Activated CD4-positive, alpha-beta T cell treated with anti-CD3 and anti-CD28 coated beads for 4 hours (primary cell): Measurements from ENCODE around the gene NIFK.
"Not testable (repeated sequence)": the region's sequence is repeated elsewhere in the genome, so short reads cannot be mapped to it uniquely, and the experiment has no call there.

Experiments
- DNase-seq, 2 donors: peaks; one replicate each; pipeline ENCODE4 v3.0.0-alpha.2; 2020

NIFK gene

GRCh38 chr2:121736462-121737336 is at the start of gene NIFK:
TSS of gene NIFK (minus strand) at chr2:121736875. CDS start at chr2:121736850, 25 bp downstream.
- peak; percentile 100 for DNase-seq

GRCh38 chr2:121783180-121783579 is 46.5 kb upstream of the NIFK start:
- DNase-seq, result no peak

- no peak for DNase-seq
These were observed 42.2 kb upstream of the NIFK start for GRCh38 chr2:121778741-121779487.

DNA sequence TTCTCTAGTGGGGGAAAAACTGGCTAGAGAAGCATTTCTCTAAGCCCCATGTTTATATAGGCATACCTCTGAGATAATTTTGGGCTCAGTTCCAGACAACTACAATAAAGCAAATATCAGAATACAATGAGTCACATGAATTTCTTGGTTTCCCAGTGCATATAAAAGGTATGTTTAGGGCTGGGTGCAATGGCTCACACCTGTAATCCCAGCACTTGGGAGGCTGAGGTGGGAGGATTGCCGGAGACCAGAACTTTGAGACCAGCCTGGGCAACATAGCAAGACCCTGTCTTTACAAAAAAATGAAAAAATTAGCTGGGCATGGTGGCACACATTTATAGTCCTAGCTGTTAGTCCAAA is 41.0 kb upstream of the NIFK start:
- DNase-seq, result no peak

DNA sequence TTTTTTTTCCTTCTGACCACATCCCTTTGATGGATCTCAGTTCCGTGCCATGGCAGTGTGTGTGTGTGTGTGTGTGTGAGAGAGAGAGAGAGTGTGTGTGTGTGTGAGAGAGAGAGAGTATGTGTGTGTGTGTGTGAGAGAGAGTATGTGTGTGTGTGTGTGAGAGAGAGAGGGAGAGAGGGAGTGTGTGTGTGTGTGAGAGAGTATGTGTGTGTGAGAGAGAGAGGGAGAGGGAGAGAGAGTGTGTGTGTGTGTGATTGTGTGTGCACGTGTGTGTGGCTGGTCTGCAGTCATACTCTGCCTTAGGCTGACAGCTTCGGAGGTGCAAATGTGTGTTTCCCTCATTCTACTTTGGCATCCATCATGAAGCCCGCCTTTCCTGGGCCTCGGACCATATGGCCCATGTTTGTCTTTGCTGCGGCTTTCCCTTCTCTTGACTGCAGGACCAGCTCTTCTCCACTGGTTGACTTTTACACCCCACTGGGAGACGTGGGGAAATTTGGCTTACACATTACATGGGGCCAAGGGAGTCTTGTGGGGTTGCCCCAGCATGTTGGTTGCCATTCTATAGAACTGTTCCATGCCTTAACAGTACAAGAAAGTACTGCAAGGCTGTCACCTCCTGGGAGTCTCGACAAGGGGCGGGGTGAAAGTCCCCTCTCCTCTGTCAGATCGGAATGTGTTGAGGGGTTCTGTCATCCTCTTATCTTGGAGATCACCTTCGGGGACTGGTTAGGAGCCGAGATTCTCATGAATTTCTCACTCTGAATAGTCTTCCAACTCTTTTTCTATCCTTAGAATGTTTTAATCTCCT is 40.4 kb upstream of the NIFK start:
- DNase-seq, result no peak

DNA sequence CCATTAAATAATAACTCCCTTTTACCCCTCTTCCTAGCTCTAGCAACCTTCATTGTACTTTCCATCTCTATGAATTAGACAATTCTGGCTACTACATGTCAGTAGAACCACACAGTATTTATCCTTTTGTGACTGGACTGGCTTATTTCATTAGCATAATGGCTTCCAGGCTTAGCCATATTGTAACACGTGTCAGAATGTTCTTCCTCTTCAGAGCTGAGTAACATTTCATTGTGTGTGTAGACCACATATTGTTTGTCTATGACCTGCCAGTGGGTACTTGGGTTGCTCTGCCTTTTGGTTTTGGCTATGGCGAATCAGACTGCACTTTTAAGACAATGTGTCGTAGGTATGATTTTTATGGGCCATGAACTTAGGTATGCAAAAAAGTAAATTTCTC is 39.7 kb upstream of the NIFK start:
- DNase-seq, result no peak

GRCh38 chr2:121774235-121774634 is 37.6 kb upstream of the NIFK start:
- no peak for DNase-seq

DNA sequence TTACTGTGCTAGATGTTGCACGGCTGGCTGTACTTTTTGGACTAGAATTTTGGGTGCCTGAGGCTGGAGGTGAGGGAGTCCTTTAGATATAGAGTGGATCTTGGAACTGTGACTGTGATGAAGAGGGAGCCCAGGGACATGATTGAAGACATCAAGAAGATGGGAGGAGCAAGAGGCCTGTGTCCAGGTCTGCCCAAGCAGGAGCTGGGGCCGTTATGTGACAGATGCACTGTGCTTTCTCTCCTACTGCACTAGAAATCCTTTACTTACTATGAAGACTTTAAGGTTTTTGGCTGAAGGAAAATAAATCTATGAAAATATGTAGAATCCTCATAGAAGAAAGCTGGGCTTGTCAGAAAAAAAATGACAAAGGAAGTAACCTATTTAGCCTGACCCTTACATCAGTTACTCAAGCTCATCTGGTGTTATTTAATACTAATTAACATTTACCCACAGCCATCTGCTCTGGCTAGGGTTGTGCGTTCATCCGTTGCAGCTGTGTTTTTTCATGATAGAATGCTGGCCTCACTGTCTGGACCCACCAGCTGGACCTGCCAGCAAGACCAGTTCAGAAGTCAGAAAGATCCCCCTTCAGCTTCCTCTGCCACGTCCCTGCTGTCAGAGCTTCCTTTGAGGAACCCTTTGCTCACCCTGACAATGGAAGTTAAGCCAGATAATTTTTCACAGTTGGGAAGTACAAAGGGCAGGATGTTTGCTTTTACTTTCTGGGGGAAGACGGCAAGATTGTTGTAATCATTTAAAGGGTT is 35.5 kb upstream of the NIFK start:
- DNase-seq, result no peak

DNA sequence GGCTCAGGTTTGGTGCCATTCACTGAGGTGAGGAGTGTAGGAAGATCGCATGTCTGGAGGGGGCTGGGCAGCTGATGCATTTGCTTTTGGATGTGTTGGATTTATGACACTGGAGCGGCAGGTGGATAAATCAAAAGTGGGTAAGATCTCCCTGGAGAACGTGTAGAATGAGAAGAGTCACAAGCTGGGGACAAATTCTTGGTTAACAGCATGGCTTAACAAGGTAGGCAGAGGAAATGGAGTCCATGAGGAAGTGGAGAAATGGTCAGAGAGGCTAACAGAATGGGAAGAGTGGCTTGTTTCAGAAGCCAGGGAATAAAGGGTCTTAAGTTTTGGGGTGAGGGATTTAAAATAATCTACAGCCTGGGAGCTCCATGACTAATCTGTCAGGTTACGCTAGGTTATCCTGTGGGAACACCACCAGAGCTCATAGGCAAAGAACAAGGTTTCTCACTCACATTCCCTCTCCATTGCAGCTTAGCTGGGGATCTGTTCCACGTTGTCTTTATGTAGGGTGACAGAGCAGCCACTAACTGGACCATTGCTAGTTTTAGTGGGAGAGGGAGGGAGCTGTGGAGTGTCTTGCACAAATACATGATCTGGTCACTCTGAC is 31.6 kb upstream of the NIFK start:
- DNase-seq, result no peak

DNA sequence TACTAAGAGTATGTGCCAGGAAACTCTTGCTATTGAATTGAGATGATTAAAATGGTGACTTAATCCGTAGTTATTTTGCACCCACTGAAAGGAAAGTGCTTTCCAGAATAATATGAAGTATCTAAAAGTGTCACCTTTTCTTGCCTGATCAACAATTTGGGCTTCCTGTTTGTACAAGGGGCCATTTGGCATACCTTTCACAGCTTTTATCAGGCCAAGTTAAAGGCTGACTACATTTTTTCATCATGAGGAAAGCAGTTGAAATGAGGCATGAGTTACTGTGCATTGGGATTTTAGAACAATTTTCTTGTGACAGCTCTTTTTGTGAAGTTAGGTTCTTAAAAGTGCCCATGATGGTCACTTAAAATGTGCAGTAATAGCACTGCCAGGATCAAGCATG is 29.9 kb upstream of the NIFK start:
- no peak for DNase-seq

GRCh38 chr2:121764681-121765228 is 28.1 kb upstream of the NIFK start:
- no peak for DNase-seq

- DNase-seq, result peak; percentile 98 to 99
These were observed 18.8 kb upstream of the NIFK start, which contains the start of gene TSN for GRCh38 chr2:121755237-121756111. TSS of gene TSN (plus strand) at chr2:121755651. CDS start at chr2:121755780, 129 bp downstream.

DNA sequence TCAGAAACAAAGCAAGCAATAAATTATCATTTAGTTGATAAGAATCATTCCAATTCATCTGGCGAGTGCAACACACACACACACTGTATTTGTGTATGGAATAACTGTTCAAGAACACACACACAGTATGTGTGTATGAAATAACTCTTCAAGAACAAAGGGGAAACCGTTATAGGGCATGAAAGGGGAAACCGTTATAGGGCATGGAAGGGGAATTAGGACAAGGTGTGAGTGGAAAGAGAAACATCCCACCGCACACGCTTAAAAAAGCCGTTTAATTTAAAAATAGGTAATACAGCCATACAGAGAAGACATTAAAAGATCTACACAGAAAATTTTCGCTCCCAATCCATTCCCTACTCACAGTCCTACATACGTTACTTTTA is 18.2 kb upstream of the NIFK start:
- no peak for DNase-seq

GRCh38 chr2:121748202-121748601 is 11.5 kb upstream of the NIFK start:
- DNase-seq, result no peak

DNA sequence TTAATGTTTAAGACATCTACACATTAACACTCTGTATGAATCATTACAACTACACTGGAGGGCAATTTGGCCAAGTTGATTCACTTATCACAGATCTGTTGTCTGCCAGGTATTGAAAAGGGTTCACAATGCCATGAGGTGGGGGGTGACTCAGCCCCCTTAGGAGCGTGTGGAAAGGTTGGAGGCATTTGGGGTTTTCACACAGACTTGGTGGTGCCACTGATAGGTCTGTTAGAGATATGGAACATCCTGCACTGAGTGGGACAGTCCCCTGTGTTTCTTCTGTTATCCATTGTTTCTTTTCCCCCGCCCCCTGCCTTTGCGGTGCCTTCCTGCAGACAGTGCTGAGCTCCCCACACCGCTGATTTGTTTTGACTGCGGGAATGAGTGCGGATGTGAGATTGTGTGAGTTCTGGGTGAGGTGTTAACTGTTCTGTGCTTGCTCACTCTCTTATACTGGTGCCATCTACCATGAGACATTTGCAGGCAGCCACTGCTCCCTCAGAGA is 9.4 kb upstream of the NIFK start:
- no peak for DNase-seq

- DNase-seq, result no peak
These were observed 4.8 kb upstream of the NIFK start for GRCh38 chr2:121741450-121741849.

DNA sequence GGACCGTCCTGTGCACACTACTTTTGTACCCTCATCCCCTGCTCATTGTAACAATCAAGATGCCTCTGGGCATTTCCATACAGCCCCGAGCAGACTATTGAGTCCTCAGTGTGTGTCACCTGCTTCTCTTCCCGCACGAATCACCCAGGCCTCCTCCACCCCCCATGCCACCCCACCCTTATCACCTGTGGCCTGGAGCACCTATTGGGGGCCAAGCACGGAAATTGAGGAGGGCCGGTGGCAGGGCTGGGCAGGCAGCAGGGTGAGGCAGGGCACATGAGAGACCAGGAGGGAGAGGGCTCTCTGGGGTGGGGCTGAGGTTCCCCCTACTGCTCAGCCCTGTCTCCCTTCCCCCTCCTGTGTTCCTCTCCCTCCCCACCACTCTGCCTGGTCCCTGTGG is 4.3 kb upstream of the NIFK start:
- no peak for DNase-seq

DNA sequence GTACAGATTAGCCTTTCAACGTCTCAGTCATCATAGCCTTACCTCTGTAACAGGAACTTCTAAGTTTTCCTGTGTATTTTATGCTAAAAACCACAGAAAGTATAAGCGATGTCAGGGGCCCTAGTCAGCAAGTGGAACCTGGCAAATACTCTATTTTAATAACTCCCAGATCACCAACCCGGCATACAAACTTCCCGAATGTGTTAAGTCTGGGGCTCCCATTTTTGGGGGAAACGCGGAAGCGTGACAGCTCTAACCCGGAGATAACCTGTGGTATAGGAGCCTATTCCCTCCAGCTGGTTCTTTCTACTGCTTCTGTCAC is 574 bp downstream of the NIFK start:
- DNase-seq, result no peak

GRCh38 chr2:121735518-121736074 is 1.1 kb downstream of the NIFK start:
- DNase-seq, result no peak

DNA sequence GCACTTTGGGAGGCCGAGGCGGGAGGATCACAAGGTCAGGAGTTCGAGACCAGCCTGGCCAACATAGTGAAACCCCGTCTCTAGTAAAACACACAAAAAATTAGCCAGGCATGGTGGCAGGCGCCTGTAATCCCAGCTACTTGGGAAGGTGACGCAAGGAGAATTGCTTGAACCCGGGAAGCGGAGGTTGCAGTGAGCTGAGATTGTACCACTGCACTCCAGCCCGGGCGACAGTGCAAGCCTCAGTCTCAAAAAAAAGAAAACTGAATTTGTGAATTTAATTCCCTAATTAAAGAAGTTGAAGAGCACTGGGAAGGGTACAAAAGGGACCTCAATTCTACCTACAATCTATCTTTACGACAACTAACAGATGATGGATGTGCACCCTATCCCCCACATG is 2.1 kb downstream of the NIFK start:
- not testable (repeated sequence) for DNase-seq
